GM23338 (cell line): ENCODE data around the gene CDCP1. TPM values are rescaled to one million over a fixed set of nuclear protein-coding genes. Genes with fewer than 3 reads are reported as not detected.

Source experiments
- ATAC-seq: fragments of 200-7000 bp; cut with Tn5 transposase; 3 replicates; pipeline ENCODE4 v1.9.1; 2020
- DNase-seq: peaks from one replicate; pipeline ENCODE4 v3.0.0-alpha.2; 2015; ENCODE audit warnings: low spot score
- H2AFZ ChIP-seq: fragments of 200-600 bp; sonication (generic); 2 replicates; pipeline ENCODE4 v1.8.0; 2016; ENCODE audit warnings: antibody characterized with exemption, mild to moderate bottlenecking, moderate library complexity
- H3F3A ChIP-seq: fragments of 200-600 bp; sonication (generic); replicated peaks from 2 replicates; pipeline ENCODE4 v1.8.0; 2017; ENCODE audit warnings: antibody characterized with exemption, mixed run types, low read depth
- H3K27ac ChIP-seq: fragments of 200-600 bp; sonication (generic); 2 replicates; pipeline ENCODE4 v1.6.1; 2016; ENCODE audit warnings: low read depth
- H3K27me3 ChIP-seq: fragments of 200-600 bp; sonication (generic); 2 replicates; pipeline ENCODE4 v1.8.0; 2016; ENCODE audit warnings: mild to moderate bottlenecking, mixed run types, moderate library complexity; ENCODE audit not compliant: insufficient read depth
- H3K36me3 ChIP-seq: fragments of 200-600 bp; sonication (generic); 2 replicates; pipeline ENCODE4 v1.8.0; 2016; ENCODE audit warnings: mild to moderate bottlenecking; ENCODE audit not compliant: insufficient read depth
- H3K4me1 ChIP-seq: fragments of 200-600 bp; sonication (generic); 2 replicates; pipeline ENCODE4 v1.8.0; 2016; ENCODE audit warnings: mild to moderate bottlenecking, moderate library complexity; ENCODE audit not compliant: insufficient read depth
- H3K4me2 ChIP-seq: fragments of 200-600 bp; sonication (generic); 2 replicates; pipeline ENCODE4 v1.7.1; 2017; ENCODE audit warnings: mixed run types
- H3K4me3 ChIP-seq: fragments of 200-600 bp; sonication (generic); 2 replicates; pipeline ENCODE4 v1.6.1; 2016; ENCODE audit warnings: mixed run types
- H3K79me2 ChIP-seq: fragments of 200-600 bp; sonication (generic); replicated peaks from 2 replicates; pipeline ENCODE4 v1.8.0; 2017; ENCODE audit warnings: mild to moderate bottlenecking; ENCODE audit not compliant: insufficient read depth
- H3K9me2 ChIP-seq: fragments of 200-600 bp; sonication (generic); 2 replicates; pipeline ENCODE4 v1.8.0; 2017; ENCODE audit not compliant: insufficient read depth
- H4K20me1 ChIP-seq: fragments of 200-600 bp; sonication (generic); replicated peaks from 2 replicates; pipeline ENCODE4 v1.8.0; 2017; ENCODE audit warnings: mild to moderate bottlenecking; ENCODE audit not compliant: insufficient read depth
- H3K27ac Mint-ChIP-seq: 2 replicates; pipeline ENCODE4 v1.8.0; 2020; ENCODE audit warnings: inconsistent platforms, mild to moderate bottlenecking, moderate library complexity, mixed read lengths
- H3K27me3 Mint-ChIP-seq: 3 replicates; pipeline ENCODE4 v1.8.0; 2022; ENCODE audit warnings: low read depth, mild to moderate bottlenecking, moderate library complexity, mixed read lengths, inconsistent platforms; ENCODE audit not compliant: insufficient read depth, poor library complexity
- H3K36me3 Mint-ChIP-seq: 3 replicates; pipeline ENCODE4 v1.8.0; 2021; ENCODE audit warnings: low read depth, mild to moderate bottlenecking, inconsistent platforms, moderate library complexity, mixed read lengths
- H3K4me1 Mint-ChIP-seq: 3 replicates; pipeline ENCODE4 v1.8.0; 2020; ENCODE audit warnings: mild to moderate bottlenecking, inconsistent platforms, mixed read lengths
- H3K4me3 Mint-ChIP-seq: 3 replicates; pipeline ENCODE4 v1.8.0; 2021; ENCODE audit warnings: moderate library complexity, mild to moderate bottlenecking, inconsistent platforms, mixed read lengths
- H3K9me3 Mint-ChIP-seq: 3 replicates; pipeline ENCODE4 v1.8.0; 2020; ENCODE audit warnings: moderate library complexity, mild to moderate bottlenecking, inconsistent platforms, mixed read lengths
- CREB1 ChIP-seq: fragments of 250-450 bp; sonication (Bioruptor Pico); IDR thresholded peaks from 2 replicates; pipeline ENCODE4 v1.5.0; 2020; ENCODE audit warnings: low read depth, mild to moderate bottlenecking, moderate library complexity
- EZH2 ChIP-seq: fragments of 200-600 bp; sonication (generic); IDR thresholded peaks from one replicate; pipeline ENCODE4 v1.8.0; 2017; ENCODE audit warnings: antibody characterized with exemption, mild to moderate bottlenecking, low read depth; ENCODE audit not compliant: unreplicated experiment
- EZH2phosphoT487 ChIP-seq: fragments of 200-600 bp; sonication (generic); IDR thresholded peaks from one replicate; pipeline ENCODE4 v1.8.1; 2018; ENCODE audit warnings: antibody characterized with exemption; ENCODE audit not compliant: unreplicated experiment
- JUNB ChIP-seq: IDR thresholded peaks from one replicate; pipeline ENCODE4 v1.6.1; 2016; ENCODE audit warnings: antibody characterized with exemption; ENCODE audit not compliant: unreplicated experiment
- NANOG ChIP-seq: IDR thresholded peaks from 2 replicates; pipeline ENCODE4 v1.6.1; 2016; ENCODE audit warnings: antibody characterized with exemption, borderline replicate concordance
- POLR2AphosphoS5 ChIP-seq: IDR thresholded peaks from 2 replicates; pipeline ENCODE4 v1.6.1; 2016; ENCODE audit warnings: antibody characterized with exemption, low read depth
- STAT1 ChIP-seq: IDR thresholded peaks from one replicate; pipeline ENCODE4 v1.6.1; 2016; ENCODE audit warnings: antibody characterized with exemption; ENCODE audit not compliant: unreplicated experiment
- ZNF114 ChIP-seq: fragments of 250-450 bp; sonication (Bioruptor Pico); IDR thresholded peaks from 2 replicates; pipeline ENCODE4 v1.5.0; 2020; ENCODE audit warnings: mild to moderate bottlenecking, moderate library complexity
- ZNF331 ChIP-seq: fragments of 250-450 bp; sonication (Bioruptor Pico); IDR thresholded peaks from 2 replicates; pipeline ENCODE4 v1.5.0; 2020; ENCODE audit warnings: low read depth, mild to moderate bottlenecking, moderate library complexity
- polyA plus RNA-seq: library from polyadenylated mRNA; unstranded; fragments of >200 nt; fragmentation: Nextera tagmentation; extraction: Ambion mirVana; gene quantifications from 2 replicates; pipeline ENCODE4 v1.2.1, GENCODE V29; 2016
- total RNA-seq: library from RNA; depleted of rRNA; stranded (reverse); fragments of >200 nt; shearing (Covaris generic); gene quantifications from 2 replicates; pipeline ENCODE4 v1.2.3, GENCODE V29; 2014
- TF ChIP-seq, protein P1 (sequence below), 2 experiments: fragments of 200-600 bp in 1 of 2; sonication (generic) in 1 of 2; conservative IDR thresholded peaks; 2 replicates each; pipeline versions ENCODE4 v1.5.1 to v1.6.1; 2016 to 2017; ENCODE audit warnings: antibody characterized with exemption in 2 of 2, low read depth in 2 of 2, mild to moderate bottlenecking in 2 of 2, moderate library complexity in 1 of 2
- TF ChIP-seq, protein P2 (sequence below): fragments of 250-450 bp; sonication (Bioruptor Pico); IDR thresholded peaks from 2 replicates; pipeline ENCODE4 v1.5.0; 2020; ENCODE audit warnings: mild to moderate bottlenecking, moderate library complexity
- TF ChIP-seq, protein P3 (sequence below): IDR thresholded peaks from one replicate; pipeline ENCODE4 v1.6.1; 2018; ENCODE audit warnings: antibody characterized with exemption; ENCODE audit not compliant: unreplicated experiment
- TF ChIP-seq, protein P4 (sequence below): IDR thresholded peaks from 2 replicates; pipeline ENCODE4 v1.6.1; 2016; ENCODE audit warnings: antibody characterized with exemption

The CDCP1 gene
- total and polyA plus RNA-seq, 2 experiments from 2014 or later = 7.7 to 20.1 TPM

DNA sequence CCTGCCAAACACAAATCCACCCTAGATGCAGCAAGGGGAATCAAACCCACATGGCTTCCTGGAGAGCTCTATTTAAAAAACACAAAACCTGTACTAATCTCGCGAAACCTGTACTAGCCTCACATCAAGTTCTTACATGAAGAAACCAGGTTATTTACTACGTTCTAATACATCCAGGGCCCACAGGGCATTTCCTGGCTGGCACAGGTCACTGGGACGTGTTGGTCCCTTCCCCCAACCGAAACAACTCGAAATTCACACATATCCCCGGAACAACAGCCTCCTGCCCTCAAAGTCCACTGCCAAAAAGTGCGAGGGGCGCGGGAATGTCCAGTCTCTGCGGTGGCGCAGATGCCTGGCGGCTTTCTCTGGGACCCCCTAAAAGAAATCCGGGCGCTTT lies 955 bp downstream of the CDCP1 start:
- no peaks in the 10 kb centered on the region for H3K36me3 Mint-ChIP-seq
- H2AFZ ChIP-seq = peak overlapping the region; percentile 100
- peak overlapping the region; percentile 88 for H3K4me3 Mint-ChIP-seq
- peaks cover 27% of the 10 kb centered on the region for H3K4me1 Mint-ChIP-seq
- no peak overlapping the region for H3K27ac Mint-ChIP-seq
- peak overlapping the region; percentile 89 for H3K4me3 ChIP-seq
- peaks cover 42% of the 10 kb centered on the region for H3K27me3 ChIP-seq
- peaks cover 26% of the 10 kb centered on the region for H3K4me1 ChIP-seq
- DNase-seq = peak; percentile 42
- ATAC-seq = peak; percentile 5; the same call in 2 of the 3 replicates
- H3F3A ChIP-seq = no peaks in the 10 kb centered on the region
- H3K36me3 ChIP-seq = no peaks in the 10 kb centered on the region
- peaks cover 9% of the 10 kb centered on the region for H3K9me2 ChIP-seq
- TF ChIP-seq NANOG (no peak), EZH2phosphoT487 (no peak), JUNB (no peak), CREB1 (CRISPR knock-in tag) (no peak), STAT1 (no peak), EZH2 (no peak), ZNF114 (no peak), POLR2AphosphoS5 (no peak), ZNF331 (no peak)
- TF ChIP-seq, protein P1, sequence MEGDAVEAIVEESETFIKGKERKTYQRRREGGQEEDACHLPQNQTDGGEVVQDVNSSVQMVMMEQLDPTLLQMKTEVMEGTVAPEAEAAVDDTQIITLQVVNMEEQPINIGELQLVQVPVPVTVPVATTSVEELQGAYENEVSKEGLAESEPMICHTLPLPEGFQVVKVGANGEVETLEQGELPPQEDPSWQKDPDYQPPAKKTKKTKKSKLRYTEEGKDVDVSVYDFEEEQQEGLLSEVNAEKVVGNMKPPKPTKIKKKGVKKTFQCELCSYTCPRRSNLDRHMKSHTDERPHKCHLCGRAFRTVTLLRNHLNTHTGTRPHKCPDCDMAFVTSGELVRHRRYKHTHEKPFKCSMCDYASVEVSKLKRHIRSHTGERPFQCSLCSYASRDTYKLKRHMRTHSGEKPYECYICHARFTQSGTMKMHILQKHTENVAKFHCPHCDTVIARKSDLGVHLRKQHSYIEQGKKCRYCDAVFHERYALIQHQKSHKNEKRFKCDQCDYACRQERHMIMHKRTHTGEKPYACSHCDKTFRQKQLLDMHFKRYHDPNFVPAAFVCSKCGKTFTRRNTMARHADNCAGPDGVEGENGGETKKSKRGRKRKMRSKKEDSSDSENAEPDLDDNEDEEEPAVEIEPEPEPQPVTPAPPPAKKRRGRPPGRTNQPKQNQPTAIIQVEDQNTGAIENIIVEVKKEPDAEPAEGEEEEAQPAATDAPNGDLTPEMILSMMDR (conservative IDR thresholded peaks at IDR 0.05; ENCODE audit: low read depth in 2 of 2) = no peak
- TF ChIP-seq, protein P2, sequence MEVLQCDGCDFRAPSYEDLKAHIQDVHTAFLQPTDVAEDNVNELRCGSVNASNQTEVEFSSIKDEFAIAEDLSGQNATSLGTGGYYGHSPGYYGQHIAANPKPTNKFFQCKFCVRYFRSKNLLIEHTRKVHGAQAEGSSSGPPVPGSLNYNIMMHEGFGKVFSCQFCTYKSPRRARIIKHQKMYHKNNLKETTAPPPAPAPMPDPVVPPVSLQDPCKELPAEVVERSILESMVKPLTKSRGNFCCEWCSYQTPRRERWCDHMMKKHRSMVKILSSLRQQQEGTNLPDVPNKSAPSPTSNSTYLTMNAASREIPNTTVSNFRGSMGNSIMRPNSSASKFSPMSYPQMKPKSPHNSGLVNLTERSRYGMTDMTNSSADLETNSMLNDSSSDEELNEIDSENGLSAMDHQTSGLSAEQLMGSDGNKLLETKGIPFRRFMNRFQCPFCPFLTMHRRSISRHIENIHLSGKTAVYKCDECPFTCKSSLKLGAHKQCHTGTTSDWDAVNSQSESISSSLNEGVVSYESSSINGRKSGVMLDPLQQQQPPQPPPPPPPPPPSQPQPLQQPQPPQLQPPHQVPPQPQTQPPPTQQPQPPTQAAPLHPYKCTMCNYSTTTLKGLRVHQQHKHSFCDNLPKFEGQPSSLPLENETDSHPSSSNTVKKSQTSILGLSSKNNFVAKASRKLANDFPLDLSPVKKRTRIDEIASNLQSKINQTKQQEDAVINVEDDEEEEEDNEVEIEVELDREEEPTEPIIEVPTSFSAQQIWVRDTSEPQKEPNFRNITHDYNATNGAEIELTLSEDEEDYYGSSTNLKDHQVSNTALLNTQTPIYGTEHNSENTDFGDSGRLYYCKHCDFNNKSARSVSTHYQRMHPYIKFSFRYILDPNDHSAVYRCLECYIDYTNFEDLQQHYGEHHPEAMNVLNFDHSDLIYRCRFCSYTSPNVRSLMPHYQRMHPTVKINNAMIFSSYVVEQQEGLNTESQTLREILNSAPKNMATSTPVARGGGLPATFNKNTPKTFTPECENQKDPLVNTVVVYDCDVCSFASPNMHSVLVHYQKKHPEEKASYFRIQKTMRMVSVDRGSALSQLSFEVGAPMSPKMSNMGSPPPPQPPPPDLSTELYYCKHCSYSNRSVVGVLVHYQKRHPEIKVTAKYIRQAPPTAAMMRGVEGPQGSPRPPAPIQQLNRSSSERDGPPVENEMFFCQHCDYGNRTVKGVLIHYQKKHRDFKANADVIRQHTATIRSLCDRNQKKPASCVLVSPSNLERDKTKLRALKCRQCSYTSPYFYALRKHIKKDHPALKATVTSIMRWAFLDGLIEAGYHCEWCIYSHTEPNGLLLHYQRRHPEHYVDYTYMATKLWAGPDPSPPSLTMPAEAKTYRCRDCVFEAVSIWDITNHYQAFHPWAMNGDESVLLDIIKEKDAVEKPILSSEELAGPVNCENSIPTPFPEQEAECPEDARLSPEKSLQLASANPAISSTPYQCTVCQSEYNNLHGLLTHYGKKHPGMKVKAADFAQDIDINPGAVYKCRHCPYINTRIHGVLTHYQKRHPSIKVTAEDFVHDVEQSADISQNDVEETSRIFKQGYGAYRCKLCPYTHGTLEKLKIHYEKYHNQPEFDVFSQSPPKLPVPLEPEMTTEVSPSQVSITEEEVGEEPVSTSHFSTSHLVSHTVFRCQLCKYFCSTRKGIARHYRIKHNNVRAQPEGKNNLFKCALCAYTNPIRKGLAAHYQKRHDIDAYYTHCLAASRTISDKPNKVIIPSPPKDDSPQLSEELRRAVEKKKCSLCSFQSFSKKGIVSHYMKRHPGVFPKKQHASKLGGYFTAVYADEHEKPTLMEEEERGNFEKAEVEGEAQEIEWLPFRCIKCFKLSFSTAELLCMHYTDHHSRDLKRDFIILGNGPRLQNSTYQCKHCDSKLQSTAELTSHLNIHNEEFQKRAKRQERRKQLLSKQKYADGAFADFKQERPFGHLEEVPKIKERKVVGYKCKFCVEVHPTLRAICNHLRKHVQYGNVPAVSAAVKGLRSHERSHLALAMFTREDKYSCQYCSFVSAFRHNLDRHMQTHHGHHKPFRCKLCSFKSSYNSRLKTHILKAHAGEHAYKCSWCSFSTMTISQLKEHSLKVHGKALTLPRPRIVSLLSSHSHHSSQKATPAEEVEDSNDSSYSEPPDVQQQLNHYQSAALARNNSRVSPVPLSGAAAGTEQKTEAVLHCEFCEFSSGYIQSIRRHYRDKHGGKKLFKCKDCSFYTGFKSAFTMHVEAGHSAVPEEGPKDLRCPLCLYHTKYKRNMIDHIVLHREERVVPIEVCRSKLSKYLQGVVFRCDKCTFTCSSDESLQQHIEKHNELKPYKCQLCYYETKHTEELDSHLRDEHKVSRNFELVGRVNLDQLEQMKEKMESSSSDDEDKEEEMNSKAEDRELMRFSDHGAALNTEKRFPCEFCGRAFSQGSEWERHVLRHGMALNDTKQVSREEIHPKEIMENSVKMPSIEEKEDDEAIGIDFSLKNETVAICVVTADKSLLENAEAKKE (CRISPR knock-in tag) = no peak
- TF ChIP-seq, protein P3, sequence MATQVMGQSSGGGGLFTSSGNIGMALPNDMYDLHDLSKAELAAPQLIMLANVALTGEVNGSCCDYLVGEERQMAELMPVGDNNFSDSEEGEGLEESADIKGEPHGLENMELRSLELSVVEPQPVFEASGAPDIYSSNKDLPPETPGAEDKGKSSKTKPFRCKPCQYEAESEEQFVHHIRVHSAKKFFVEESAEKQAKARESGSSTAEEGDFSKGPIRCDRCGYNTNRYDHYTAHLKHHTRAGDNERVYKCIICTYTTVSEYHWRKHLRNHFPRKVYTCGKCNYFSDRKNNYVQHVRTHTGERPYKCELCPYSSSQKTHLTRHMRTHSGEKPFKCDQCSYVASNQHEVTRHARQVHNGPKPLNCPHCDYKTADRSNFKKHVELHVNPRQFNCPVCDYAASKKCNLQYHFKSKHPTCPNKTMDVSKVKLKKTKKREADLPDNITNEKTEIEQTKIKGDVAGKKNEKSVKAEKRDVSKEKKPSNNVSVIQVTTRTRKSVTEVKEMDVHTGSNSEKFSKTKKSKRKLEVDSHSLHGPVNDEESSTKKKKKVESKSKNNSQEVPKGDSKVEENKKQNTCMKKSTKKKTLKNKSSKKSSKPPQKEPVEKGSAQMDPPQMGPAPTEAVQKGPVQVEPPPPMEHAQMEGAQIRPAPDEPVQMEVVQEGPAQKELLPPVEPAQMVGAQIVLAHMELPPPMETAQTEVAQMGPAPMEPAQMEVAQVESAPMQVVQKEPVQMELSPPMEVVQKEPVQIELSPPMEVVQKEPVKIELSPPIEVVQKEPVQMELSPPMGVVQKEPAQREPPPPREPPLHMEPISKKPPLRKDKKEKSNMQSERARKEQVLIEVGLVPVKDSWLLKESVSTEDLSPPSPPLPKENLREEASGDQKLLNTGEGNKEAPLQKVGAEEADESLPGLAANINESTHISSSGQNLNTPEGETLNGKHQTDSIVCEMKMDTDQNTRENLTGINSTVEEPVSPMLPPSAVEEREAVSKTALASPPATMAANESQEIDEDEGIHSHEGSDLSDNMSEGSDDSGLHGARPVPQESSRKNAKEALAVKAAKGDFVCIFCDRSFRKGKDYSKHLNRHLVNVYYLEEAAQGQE = no peak
- TF ChIP-seq, protein P4, sequence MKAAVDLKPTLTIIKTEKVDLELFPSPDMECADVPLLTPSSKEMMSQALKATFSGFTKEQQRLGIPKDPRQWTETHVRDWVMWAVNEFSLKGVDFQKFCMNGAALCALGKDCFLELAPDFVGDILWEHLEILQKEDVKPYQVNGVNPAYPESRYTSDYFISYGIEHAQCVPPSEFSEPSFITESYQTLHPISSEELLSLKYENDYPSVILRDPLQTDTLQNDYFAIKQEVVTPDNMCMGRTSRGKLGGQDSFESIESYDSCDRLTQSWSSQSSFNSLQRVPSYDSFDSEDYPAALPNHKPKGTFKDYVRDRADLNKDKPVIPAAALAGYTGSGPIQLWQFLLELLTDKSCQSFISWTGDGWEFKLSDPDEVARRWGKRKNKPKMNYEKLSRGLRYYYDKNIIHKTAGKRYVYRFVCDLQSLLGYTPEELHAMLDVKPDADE = no peak
- H3K27ac ChIP-seq = no peak overlapping the region
- peak overlapping the region; percentile 92 for H3K4me2 ChIP-seq
- peaks cover 27% of the 10 kb centered on the region for H3K27me3 Mint-ChIP-seq
- peaks cover 12% of the 10 kb centered on the region for H4K20me1 ChIP-seq
- no peaks in the 10 kb centered on the region; the same call in 2 of the 3 replicates for H3K9me3 Mint-ChIP-seq
- H3K79me2 ChIP-seq = peaks cover 50% of the 10 kb centered on the region
